Measurements from ENCODE around the gene DCTN5. TPM values are rescaled to one million over a fixed set of nuclear protein-coding genes. Genes with fewer than 3 reads are reported as not detected.

The DCTN5 gene
- total and polyA plus RNA-seq, 2 of the 13 experiments (the other 11 are each of a cell fraction or from before 2014, with no cell fraction given) = 105 to 207 TPM

DNA sequence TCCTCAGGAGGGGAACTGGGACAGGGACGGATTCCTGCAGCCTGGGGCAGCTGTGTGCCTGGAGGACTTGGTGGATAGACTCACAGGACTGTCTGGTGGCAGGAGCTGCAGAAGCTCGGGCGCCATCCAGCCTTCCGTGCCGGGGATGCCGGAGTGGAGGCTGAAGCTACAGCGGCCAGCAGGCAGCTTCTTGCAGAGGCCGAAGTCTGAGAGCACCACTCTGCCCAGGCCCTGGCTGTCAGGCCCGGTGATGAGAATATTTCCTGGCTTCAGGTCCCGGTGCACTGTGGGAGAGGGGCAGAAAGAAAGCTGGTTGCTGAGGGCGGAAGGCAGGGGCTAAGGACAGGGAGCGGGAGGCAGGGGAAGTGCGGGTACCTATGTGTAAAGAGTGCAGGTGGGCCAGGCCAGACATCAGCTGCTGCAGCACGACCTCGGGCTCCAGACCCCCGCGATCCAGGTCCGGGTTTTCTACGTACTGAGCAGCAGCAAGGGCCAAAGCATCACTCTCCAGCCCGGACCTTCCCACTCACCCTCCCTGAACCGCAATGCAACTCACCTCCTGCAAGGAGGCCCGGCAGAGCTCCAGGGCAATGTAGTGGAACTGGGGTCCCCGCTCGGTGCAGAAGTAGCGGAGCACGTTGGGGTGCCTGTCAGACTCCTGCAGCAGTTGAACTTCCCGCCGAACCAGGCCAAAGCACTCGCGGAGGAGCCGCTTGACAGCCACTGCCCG lies 53.5 kb downstream of the DCTN5 start:
- Histone ChIP-seq H3K27me3 (ENCODE audit: control insufficient read depth in 1 of 2, insufficient read depth in 2 of 2, low read length in 2 of 2) (no peaks in the 10 kb centered on the region), H3K79me2 (ENCODE audit: insufficient read depth, low read length) (no peaks in the 10 kb centered on the region), H3K27ac (ENCODE audit: extremely low read length, insufficient read depth, low read length) (peak overlapping the region; percentile 9), H3K36me3 (replicated peaks in 1 of 2; ENCODE audit: control insufficient read depth in 1 of 2, insufficient read depth in 2 of 2, low read length in 2 of 2) (peaks cover 17 to 25% of the 10 kb centered on the region in 2 experiments), H3K4me3 (replicated peaks in 1 of 3; ENCODE audit: insufficient read depth in 1 of 3, low read depth in 2 of 3, low read length in 3 of 3) (peak overlapping the region; percentile 42 to 69 (median 50); a peak in 5 of 6 replicates), H4K20me1 (ENCODE audit: insufficient read depth, low read length) (no peaks in the 10 kb centered on the region; the same call in 1 of the 2 replicates), H2AFZ (ENCODE audit: low read length) (no peak overlapping the region), H3K4me2 (ENCODE audit: low read depth, low read length) (peak overlapping the region; percentile 93), H3K4me1 (ENCODE audit: insufficient read depth, low read length) (peaks cover 28% of the 10 kb centered on the region), H3K9ac (ENCODE audit: insufficient read depth, low read depth, low read length) (peak overlapping the region; percentile 21; the same call in 1 of the 2 replicates), H3K9me3 (ENCODE audit: low read length) (no peaks in the 10 kb centered on the region)
- DNase-seq (ENCODE audit: low spot score) (peak; percentile 49), FAIRE-seq (peak; percentile 36), ATAC-seq (peak; percentile 80)
- in situ Hi-C loops (cut with HindIII; ENCODE audit: extremely low pct_ligation_motif_present, low pct_unique_long_range_greater_than_20kb) = no loop called here
- POLR2A ChIA-PET = interaction anchor here (0.6 to 1.3 kb wide), 4 partner anchors 15 to 217 kb away, joined by 4 to 5 read pairs (median 4); partner anchors contain the start of gene PALB2
- CTCF ChIA-PET (ENCODE audit: low intra/inter-chr PET ratio, low total read pairs) = no interaction called here
- intact Hi-C loops (cut with micrococcal nuclease; ENCODE audit: unreplicated experiment) = no loop called here
- WGBS (ENCODE audit: low lambda C conversion rate) = 55% methylated on average over 32 of the region's 32 CpGs
- no TSS peak for BruUV-seq (replicated peaks)
- TF ChIP-seq ZNF670 (CRISPR knock-in tag; IDR thresholded peaks at IDR 0.05; ENCODE audit: borderline replicate concordance) (no peak), ZNF570 (CRISPR knock-in tag; IDR thresholded peaks at IDR 0.05; ENCODE audit: borderline replicate concordance) (no peak), ATF4 (CRISPR knock-in tag; IDR thresholded peaks at IDR 0.05) (no peak), HNRNPL (IDR thresholded peaks at IDR 0.05; ENCODE audit: low read depth, low read length) (0 out of 2 replicates have a peak, but pooled peaks have one; percentile 36), TFDP2 (CRISPR knock-in tag; IDR thresholded peaks at IDR 0.05) (no peak), ELF3 (CRISPR knock-in tag; IDR thresholded peaks at IDR 0.05) (no peak), MNT (IDR thresholded peaks at IDR 0.05) (no peak), HNRNPK (IDR thresholded peaks at IDR 0.05; ENCODE audit: low read depth, low read length, poor library complexity, severe bottlenecking) (no peak), ZNF441 (CRISPR knock-in tag; IDR thresholded peaks at IDR 0.05; ENCODE audit: borderline replicate concordance) (no peak), ATF3 (CRISPR knock-in tag; IDR thresholded peaks at IDR 0.05) (no peak), ZNF432 (CRISPR knock-in tag; IDR thresholded peaks at IDR 0.05; ENCODE audit: borderline replicate concordance) (no peak), HDAC6 (IDR thresholded peaks at IDR 0.05; ENCODE audit: low read depth, low read length) (no peak), ZNF414 (CRISPR knock-in tag; IDR thresholded peaks at IDR 0.05) (peak; percentile 77; the same call in 1 of the 2 replicates), ZNF562 (CRISPR knock-in tag; IDR thresholded peaks at IDR 0.05; ENCODE audit: borderline replicate concordance) (no peak), ZSCAN31 (CRISPR knock-in tag; IDR thresholded peaks at IDR 0.05; ENCODE audit: low read depth) (peak; percentile 54; the same call in 1 of the 2 replicates), RXRB (CRISPR knock-in tag; IDR thresholded peaks at IDR 0.05; ENCODE audit: borderline replicate concordance) (peak; percentile 15; the same call in 1 of the 2 replicates)
- TF ChIP-seq, protein P1, sequence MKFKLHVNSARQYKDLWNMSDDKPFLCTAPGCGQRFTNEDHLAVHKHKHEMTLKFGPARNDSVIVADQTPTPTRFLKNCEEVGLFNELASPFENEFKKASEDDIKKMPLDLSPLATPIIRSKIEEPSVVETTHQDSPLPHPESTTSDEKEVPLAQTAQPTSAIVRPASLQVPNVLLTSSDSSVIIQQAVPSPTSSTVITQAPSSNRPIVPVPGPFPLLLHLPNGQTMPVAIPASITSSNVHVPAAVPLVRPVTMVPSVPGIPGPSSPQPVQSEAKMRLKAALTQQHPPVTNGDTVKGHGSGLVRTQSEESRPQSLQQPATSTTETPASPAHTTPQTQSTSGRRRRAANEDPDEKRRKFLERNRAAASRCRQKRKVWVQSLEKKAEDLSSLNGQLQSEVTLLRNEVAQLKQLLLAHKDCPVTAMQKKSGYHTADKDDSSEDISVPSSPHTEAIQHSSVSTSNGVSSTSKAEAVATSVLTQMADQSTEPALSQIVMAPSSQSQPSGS (CRISPR knock-in tag; IDR thresholded peaks at IDR 0.05) = no peak
